K562 (cell line): ENCODE results near the gene C22orf39. TPM values are rescaled to one million over a fixed set of nuclear protein-coding genes. Genes with fewer than 3 reads are reported as not detected.
A peak's percentile ranks its signal among the peaks of the same experiment; 100 is the strongest.

ENCODE experiments used
- ATAC-seq: fragments of 200-7000 bp; cut with Tn5 transposase; 3 replicates; pipeline ENCODE4 v1.9.1; 2020; ENCODE audit warnings: moderate library complexity
- BruUV-seq: library from RNA; stranded (reverse); fragments of 400-500 nt; replicated peaks from 2 replicates; lab custom pipeline; 2021; lab: Mats Ljungman, UMichigan
- CTCF ChIA-PET: fragments of 300-600 bp; formaldehyde crosslinking; extraction: SDS; loops from one replicate; lab custom pipeline; 2021; ENCODE audit warnings: low intra/inter-chr PET ratio; lab: Yijun Ruan, JAX
- POLR2A ChIA-PET: fragments of 300-600, 350-650 bp; sonication (Branson Sonifier 250); formaldehyde crosslinking; extraction: SDS; loops from one replicate; lab custom pipeline; 2021; ENCODE audit warnings: antibody characterized with exemption, inconsistent platforms; lab: Yijun Ruan, JAX
- DNase-seq, 4 experiments: peaks; one replicate each; pipeline versions ENCODE4 v3.0.0 to v3.0.0-alpha.2; 2011 to 2018; ENCODE audit warnings: low spot score in 3 of 4, mixed read lengths in 3 of 4; ENCODE audit errors: extremely low read depth in 1 of 4
- FAIRE-seq: peaks from 2 replicates; lab custom pipeline; 2011; peaks lifted over from hg19 to GRCh38; lab: Jason Lieb, UNC
- H2AFZ ChIP-seq: 2 replicates; pipeline ENCODE4 v1.6.0; 2011; ENCODE audit warnings: low read depth, low read length, control low read depth, inconsistent platforms
- H3K27ac ChIP-seq: fragments of 200-600 bp; 3 replicates; pipeline ENCODE4 v1.8.0; 2011; ENCODE audit warnings: low read depth, mild to moderate bottlenecking, control low read depth, inconsistent platforms, low read length, moderate library complexity, mixed read lengths; ENCODE audit errors: extremely low read depth
- H3K27me3 ChIP-seq, 2 experiments: fragments of 300-600 bp in 1 of 2; 2 replicates in 1 of 2; 3 replicates in 1 of 2; pipeline versions ENCODE4 v1.6.0 to v1.8.0; 2011; ENCODE audit warnings: inconsistent platforms in 2 of 2, low read length in 2 of 2, mild to moderate bottlenecking in 1 of 2, mixed read lengths in 1 of 2, moderate library complexity in 1 of 2; ENCODE audit not compliant: control insufficient read depth in 2 of 2, insufficient read depth in 2 of 2
- H3K36me3 ChIP-seq: fragments of 300-600 bp; 3 replicates; pipeline ENCODE4 v1.8.0; 2011; ENCODE audit warnings: mild to moderate bottlenecking, low read length, inconsistent platforms; ENCODE audit not compliant: control insufficient read depth, insufficient read depth
- H3K4me1 ChIP-seq, 2 experiments: fragments of 200-600 bp in 1 of 2; replicated peaks in 1 of 2; 2 replicates in 1 of 2; 3 replicates in 1 of 2; pipeline versions ENCODE4 v1.5.1 to v1.8.0; 2011; ENCODE audit warnings: inconsistent platforms in 2 of 2, low read length in 2 of 2, mild to moderate bottlenecking in 1 of 2, mixed read lengths in 1 of 2, moderate library complexity in 1 of 2; ENCODE audit not compliant: control insufficient read depth in 2 of 2, insufficient read depth in 2 of 2
- H3K4me2 ChIP-seq: 2 replicates; pipeline ENCODE4 v1.6.1; 2011; ENCODE audit warnings: low read length, control low read depth, inconsistent platforms, mixed read lengths; ENCODE audit not compliant: insufficient read depth
- H3K4me3 ChIP-seq: fragments of 200-600 bp; sonication (generic), shearing (Covaris generic); 2 replicates; pipeline ENCODE4 v1.5.1; 2016; ENCODE audit warnings: control low read depth, inconsistent platforms
- H3K79me2 ChIP-seq: fragments of 200-600 bp; 3 replicates; pipeline ENCODE4 v1.8.0; 2011; ENCODE audit warnings: low read length, inconsistent platforms; ENCODE audit not compliant: control insufficient read depth, insufficient read depth
- H3K9ac ChIP-seq, 2 experiments: 2 replicates each; pipeline versions ENCODE4 v1.6.0 to v1.6.1; 2011; ENCODE audit warnings: low read depth in 2 of 2, low read length in 2 of 2, control low read depth in 1 of 2, inconsistent platforms in 1 of 2, mild to moderate bottlenecking in 1 of 2, mixed read lengths in 1 of 2; ENCODE audit not compliant: insufficient read depth in 1 of 2
- H3K9me1 ChIP-seq: one replicate; pipeline ENCODE4 v1.6.0; 2011; ENCODE audit warnings: inconsistent platforms, mild to moderate bottlenecking, low read length, moderate library complexity; ENCODE audit not compliant: control insufficient read depth, insufficient read depth
- H3K9me3 ChIP-seq: replicated peaks from 2 replicates; pipeline ENCODE4 v1.5.1; 2011; ENCODE audit warnings: low read depth, low read length, inconsistent platforms; ENCODE audit not compliant: control insufficient read depth, insufficient read depth
- H4K20me1 ChIP-seq: replicated peaks from 2 replicates; pipeline ENCODE4 v1.6.1; 2011; ENCODE audit warnings: low read length, inconsistent platforms, mixed read lengths; ENCODE audit not compliant: control insufficient read depth, insufficient read depth
- CHD1 ChIP-seq: fragments of 200-600 bp; sonication (generic); IDR thresholded peaks from one replicate; pipeline ENCODE4 v1.6.1; 2012; ENCODE audit warnings: mild to moderate bottlenecking, moderate library complexity, low read length, inconsistent platforms
- FOSL1 ChIP-seq: fragments of 200-800 bp; sonication (Bioruptor generic); conservative IDR thresholded peaks from 2 replicates; pipeline ENCODE4 v1.6.1; 2016; ENCODE audit warnings: missing genetic modification characterization, missing compliant biosample characterization
- JUN ChIP-seq, 2 experiments: sonication (generic) in 1 of 2; formaldehyde crosslinking in 1 of 2; IDR thresholded peaks; 2 replicates each; pipeline versions ENCODE4 v1.6.1 to v1.8.0; 2012 to 2022; ENCODE audit warnings: borderline replicate concordance in 2 of 2, mild to moderate bottlenecking in 2 of 2, improper control_type of control experiment in 1 of 2, low read depth in 1 of 2, low read length in 1 of 2, missing genetic modification reagents in 1 of 2
- KDM2B ChIP-seq: fragments of 250-450 bp; sonication (Bioruptor Pico); IDR thresholded peaks from 2 replicates; pipeline ENCODE4 v1.8.0; 2021; ENCODE audit warnings: mild to moderate bottlenecking, moderate library complexity
- MXD1 ChIP-seq: fragments of 250-450 bp; sonication (Bioruptor Pico); IDR thresholded peaks from 2 replicates; pipeline ENCODE4 v1.8.0; 2021; ENCODE audit warnings: borderline replicate concordance, mild to moderate bottlenecking, moderate library complexity; ENCODE audit not compliant: poor library complexity, severe bottlenecking
- NFYB ChIP-seq: IDR thresholded peaks from 2 replicates; pipeline ENCODE4 v1.6.1; 2011; ENCODE audit warnings: mild to moderate bottlenecking, moderate library complexity; ENCODE audit not compliant: insufficient read length; ENCODE audit errors: extremely low read depth
- NR0B1 ChIP-seq: fragments of 450-650 bp; IDR thresholded peaks from one replicate; pipeline ENCODE4 v1.6.1; 2018; ENCODE audit warnings: mild to moderate bottlenecking, moderate library complexity; ENCODE audit not compliant: partially characterized antibody
- RAD51 ChIP-seq: fragments of 450-650 bp; IDR thresholded peaks from 2 replicates; pipeline ENCODE4 v1.7.1; 2016; ENCODE audit warnings: low read depth, mild to moderate bottlenecking, borderline replicate concordance
- SETDB1 ChIP-seq: IDR thresholded peaks from one replicate; pipeline ENCODE4 v1.6.1; 2012; ENCODE audit warnings: low read length, control low read depth, inconsistent platforms
- SIRT6 ChIP-seq: IDR thresholded peaks from one replicate; pipeline ENCODE4 v1.6.1; 2012; ENCODE audit warnings: low read depth, mild to moderate bottlenecking, control low read depth, inconsistent platforms, low read length, moderate library complexity
- SREBF1 ChIP-seq: fragments of 150-350 bp; IDR thresholded peaks from 2 replicates; pipeline ENCODE4 v1.6.1; 2014; ENCODE audit warnings: antibody characterized with exemption, low read depth, low read length, borderline replicate concordance
- TCF15 ChIP-seq: fragments of 250-450 bp; sonication (Bioruptor Pico); IDR thresholded peaks from 2 replicates; pipeline ENCODE4 v1.8.0; 2022; ENCODE audit warnings: moderate library complexity, mild to moderate bottlenecking, inconsistent platforms
- TCF3 ChIP-seq: sonication (generic); formaldehyde crosslinking; IDR thresholded peaks from 2 replicates; pipeline ENCODE4 v1.4.0; 2020; ENCODE audit warnings: mild to moderate bottlenecking, missing genetic modification reagents
- TSC22D4 ChIP-seq: fragments of 450-650 bp; IDR thresholded peaks from 2 replicates; pipeline ENCODE4 v1.6.1; 2016; ENCODE audit warnings: missing genetic modification characterization, missing biosample characterization, control low read depth
- ZNF274 ChIP-seq: IDR thresholded peaks from 2 replicates; pipeline ENCODE4 v1.6.1; 2011; ENCODE audit warnings: low read depth, mild to moderate bottlenecking, low read length, moderate library complexity, borderline replicate concordance
- WGBS: fragments of 100-300 bp; shearing (Covaris generic); methylation state at CpG from one replicate; pipeline ENCODE4 v1.1.6; 2016; ENCODE audit warnings: low coverage, mixed read lengths; ENCODE audit not compliant: insufficient coverage; ENCODE audit errors: missing lambda C conversion rate; 5-methylcytosine and 5-hydroxymethylcytosine counted together
- in situ Hi-C: fragments of 300-500 bp; cut with MboI; formaldehyde crosslinking; loops from 4 replicates; pipeline ENCODE4 v1.15.0; 2018; ENCODE audit warnings: inconsistent platforms, mixed read lengths
- intact Hi-C: fragments of 100-400 bp; cut with micrococcal nuclease; formaldehyde crosslinking; loops from 2 replicates; pipeline ENCODE4 v1.14.2; 2022
- polyA plus RNA-seq, 8 experiments: library from polyadenylated mRNA; depleted of rRNA in 4 of 8; stranded (reverse) in 5 of 8; unstranded in 3 of 8; fragments of >200 nt; fragmentation: Nextera tagmentation in 2 of 8; fragmentation: Illumina TruSeq in 1 of 8; extraction: Ambion mirVana in 2 of 8; extraction: Trizol in 1 of 8; gene quantifications; 2 replicates each; pipeline versions ENCODE4 v1.2.1 to v1.2.3, GENCODE V29; 2011 to 2014; ENCODE audit warnings: inconsistent platforms in 1 of 8, missing spikeins in 1 of 8
- total RNA-seq, 7 experiments: library from RNA; depleted of rRNA in 6 of 7; stranded (reverse); fragments of >200 nt in 6 of 7; fragmentation: Illumina TruSeq in 2 of 7; extraction: Trizol in 2 of 7; gene quantifications; 2 replicates each; pipeline versions ENCODE4 v1.2.1 to v1.2.3, GENCODE V29; 2011 to 2021; ENCODE audit warnings: low replicate concordance in 1 of 7
- TF ChIP-seq, protein P1 (sequence below): fragments of 250-450 bp; sonication (Bioruptor Pico); IDR thresholded peaks from 2 replicates; pipeline ENCODE4 v1.4.0; 2020; ENCODE audit warnings: borderline replicate concordance

The C22orf39 gene
- total and polyA plus RNA-seq, 9 of the 15 experiments (the other 6 are each of a cell fraction or from before 2014, with no cell fraction given), result 20.4 to 139 (median 66.8) TPM

DNA sequence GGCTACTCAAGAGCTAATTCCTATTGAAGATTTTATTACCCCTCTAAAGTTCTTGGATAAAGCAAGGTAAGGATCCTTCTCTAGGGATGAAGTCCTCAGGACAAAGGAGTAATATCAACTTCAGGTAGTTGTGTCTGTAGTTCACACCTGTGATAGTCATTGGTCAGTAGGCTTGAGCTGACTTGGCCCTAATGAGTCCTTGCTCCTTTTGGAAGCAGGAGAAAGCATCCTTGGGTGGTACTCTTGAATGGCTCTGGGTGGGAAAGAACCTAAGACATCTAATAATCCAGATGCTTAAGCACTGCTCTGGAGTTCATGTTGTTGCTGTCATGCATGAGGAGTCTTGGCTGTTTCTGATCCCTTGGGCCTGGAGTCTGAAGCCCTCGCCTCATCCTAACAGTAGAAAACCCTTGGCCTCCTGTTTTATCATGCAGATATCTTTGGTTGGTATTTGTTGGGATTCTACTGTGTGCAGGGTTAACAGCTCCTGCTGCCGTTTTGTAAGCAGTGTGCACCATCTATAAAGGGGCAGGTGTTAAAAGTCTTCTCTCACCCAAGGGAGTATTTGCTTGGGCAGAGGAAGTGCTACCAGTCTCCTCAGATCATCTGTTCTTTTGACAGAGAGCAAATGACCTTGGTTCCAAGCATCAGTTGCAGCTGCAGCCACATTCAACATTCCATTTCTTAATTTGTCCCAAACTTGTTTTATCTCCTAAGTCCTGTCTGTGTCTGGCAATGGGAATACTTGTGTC is 12.5 kb downstream of the C22orf39 start:
- H4K20me1 ChIP-seq, result peaks cover 11% of the 10 kb centered on the region
- no peaks in the 10 kb centered on the region for H3K9me1 ChIP-seq
- no peak overlapping the region for H3K9ac ChIP-seq
- H2AFZ ChIP-seq, result no peak overlapping the region
- H3K4me2 ChIP-seq, result no peak overlapping the region
- no peak overlapping the region for H3K4me3 ChIP-seq
- H3K36me3 ChIP-seq, result peaks cover 51% of the 10 kb centered on the region
- BruUV-seq, result no TSS peak
- in situ Hi-C loops, result no loop called here
- no peaks in the 10 kb centered on the region for H3K9me3 ChIP-seq
- H3K79me2 ChIP-seq, result peaks cover 39% of the 10 kb centered on the region
- H3K4me1 ChIP-seq, result peaks cover 10 to 30% of the 10 kb centered on the region in 2 experiments
- ATAC-seq, result no peak
- 91% methylated on average over 2 of the region's 2 CpGs for WGBS
- CTCF ChIA-PET, result no interaction called here
- H3K27ac ChIP-seq, result no peak overlapping the region
- no peak for FAIRE-seq
- no peaks in the 10 kb centered on the region for H3K27me3 ChIP-seq
- intact Hi-C loops, result loop anchor here (5.0 kb wide), 2 partner anchors 133 to 313 kb away; partner anchors contain the start of gene DGCR2
- no peak for DNase-seq
- POLR2A ChIA-PET, result interaction anchor here (0.6 to 11.9 kb wide), 17 partner anchors 12 to 268 kb away, joined by 3 to 284 read pairs (median 5); partner anchors contain the start of genes C22orf39 and CDC45
- no peak for TF ChIP-seq KDM2B (CRISPR knock-in tag)
- TF ChIP-seq ZNF274, result no peak
- TF ChIP-seq CHD1, result peak; percentile 56
- no peak for TF ChIP-seq NFYB
- TF ChIP-seq TCF15 (CRISPR knock-in tag), result no peak
- TF ChIP-seq TCF3 (CRISPR knock-in tag), result no peak
- no peak for TF ChIP-seq NR0B1
- TF ChIP-seq, protein P1, sequence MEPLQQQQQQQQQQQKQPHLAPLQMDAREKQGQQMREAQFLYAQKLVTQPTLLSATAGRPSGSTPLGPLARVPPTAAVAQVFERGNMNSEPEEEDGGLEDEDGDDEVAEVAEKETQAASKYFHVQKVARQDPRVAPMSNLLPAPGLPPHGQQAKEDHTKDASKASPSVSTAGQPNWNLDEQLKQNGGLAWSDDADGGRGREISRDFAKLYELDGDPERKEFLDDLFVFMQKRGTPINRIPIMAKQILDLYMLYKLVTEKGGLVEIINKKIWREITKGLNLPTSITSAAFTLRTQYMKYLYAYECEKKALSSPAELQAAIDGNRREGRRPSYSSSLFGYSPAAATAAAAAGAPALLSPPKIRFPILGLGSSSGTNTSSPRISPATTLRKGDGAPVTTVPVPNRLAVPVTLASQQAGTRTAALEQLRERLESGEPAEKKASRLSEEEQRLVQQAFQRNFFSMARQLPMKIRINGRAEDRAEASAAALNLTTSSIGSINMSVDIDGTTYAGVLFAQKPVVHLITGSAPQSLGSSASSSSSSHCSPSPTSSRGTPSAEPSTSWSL (CRISPR knock-in tag), result peak; percentile 7; the same call in 1 of the 2 replicates
- TF ChIP-seq SETDB1, result peak; percentile 45
- peak; percentile 75 for TF ChIP-seq SIRT6
- no peak for TF ChIP-seq TSC22D4 (tag)
- peak; percentile 7 for TF ChIP-seq MXD1
- TF ChIP-seq JUN (IDR thresholded peaks at IDR 0.05; ENCODE audit: borderline replicate concordance, low read depth, low read length), result no peak
- TF ChIP-seq JUN (CRISPR knock-in tag; IDR thresholded peaks at IDR 0.05; ENCODE audit: borderline replicate concordance), result no peak
- TF ChIP-seq SREBF1, result no peak
- TF ChIP-seq RAD51, result no peak
- TF ChIP-seq FOSL1, result no peak
